GM12878 (cell line): ENCODE data around the gene LEP. TPM values are rescaled to one million over a fixed set of nuclear protein-coding genes. Genes with fewer than 3 reads are reported as not detected.

ENCODE experiments used
- ATAC-seq: fragments of 200-7000 bp; cut with Tn5 transposase; 3 replicates; pipeline ENCODE4 v1.9.1; 2020; ENCODE audit warnings: mild to moderate bottlenecking, moderate library complexity
- BruUV-seq: library from RNA; stranded (reverse); fragments of 400-500 nt; replicated peaks from 2 replicates; lab custom pipeline; 2021; lab: Mats Ljungman, UMichigan
- CTCF ChIA-PET: fragments of 300-600 bp; sonication (Branson Sonifier 250); formaldehyde crosslinking; extraction: SDS; loops from one replicate; lab custom pipeline; 2021; ENCODE audit warnings: inconsistent platforms; lab: Yijun Ruan, JAX
- POLR2A ChIA-PET: fragments of 350-600 bp; formaldehyde crosslinking; extraction: SDS; loops from one replicate; lab custom pipeline; 2021; ENCODE audit warnings: inconsistent platforms; lab: Charles Lee
- RAD21 ChIA-PET: fragments of 300-600 bp; sonication (Branson Sonifier 250); formaldehyde crosslinking; loops from one replicate; lab custom pipeline; 2023; ENCODE audit warnings: antibody characterized with exemption; ENCODE audit not compliant: unreplicated experiment; lab: Charles Lee
- SMC1A ChIA-PET: fragments of 300-600 bp; sonication (Branson Sonifier 250); formaldehyde crosslinking; loops from one replicate; lab custom pipeline; 2023; ENCODE audit not compliant: unreplicated experiment, uncharacterized antibody; lab: Charles Lee
- DNase-seq: peaks from one replicate; pipeline ENCODE4 v3.0.0-alpha.2; 2011; ENCODE audit warnings: low read depth, low spot score
- FAIRE-seq: peaks from 3 replicates; lab custom pipeline; 2011; peaks lifted over from hg19 to GRCh38; lab: Jason Lieb, UNC
- H2AFZ ChIP-seq: 2 replicates; pipeline ENCODE4 v1.6.0; 2011; ENCODE audit warnings: low read depth, low read length, control low read depth; ENCODE audit not compliant: control insufficient read depth
- H3K27ac ChIP-seq: 2 replicates; pipeline ENCODE4 v1.5.1; 2011; ENCODE audit warnings: control low read depth; ENCODE audit not compliant: control insufficient read depth, insufficient read depth
- H3K27me3 ChIP-seq, 2 experiments: replicated peaks in 1 of 2; 2 replicates each; pipeline versions ENCODE4 v1.6.0 to v1.6.1; 2011; ENCODE audit warnings: low read length in 1 of 2; ENCODE audit not compliant: control insufficient read depth in 2 of 2, insufficient read depth in 2 of 2
- H3K36me3 ChIP-seq, 2 experiments: 2 replicates each; pipeline ENCODE4 v1.5.1; 2011; ENCODE audit warnings: low read length in 1 of 2; ENCODE audit not compliant: control insufficient read depth in 2 of 2, insufficient read depth in 2 of 2
- H3K4me1 ChIP-seq: 2 replicates; pipeline ENCODE4 v1.6.1; 2011; ENCODE audit warnings: mild to moderate bottlenecking, low read length, moderate library complexity, mixed read lengths; ENCODE audit not compliant: control insufficient read depth, insufficient read depth
- H3K4me2 ChIP-seq: 2 replicates; pipeline ENCODE4 v1.6.0; 2011; ENCODE audit warnings: control low read depth; ENCODE audit not compliant: control insufficient read depth, insufficient read depth
- H3K4me3 ChIP-seq: fragments of 200-600 bp; sonication (generic); 2 replicates; pipeline ENCODE4 v1.5.1; 2016
- H3K79me2 ChIP-seq: 2 replicates; pipeline ENCODE4 v1.6.0; 2011; ENCODE audit warnings: low read length; ENCODE audit not compliant: control insufficient read depth, insufficient read depth
- H3K9ac ChIP-seq: 2 replicates; pipeline ENCODE4 v1.8.0; 2011; ENCODE audit warnings: low read length, control low read depth, mixed read lengths; ENCODE audit not compliant: control insufficient read depth, insufficient read depth
- H3K9me3 ChIP-seq: replicated peaks from 3 replicates; pipeline ENCODE4 v1.5.1; 2011; ENCODE audit warnings: mild to moderate bottlenecking, low read length; ENCODE audit not compliant: control insufficient read depth, insufficient read depth
- H4K20me1 ChIP-seq: 2 replicates; pipeline ENCODE4 v1.6.0; 2011; ENCODE audit not compliant: control insufficient read depth, insufficient read depth
- ATF2 ChIP-seq: IDR thresholded peaks from 2 replicates; pipeline ENCODE4 v1.6.1; 2012; ENCODE audit warnings: low read length, inconsistent platforms
- E2F8 ChIP-seq: fragments of 450-650 bp; IDR thresholded peaks from 2 replicates; pipeline ENCODE4 v1.6.1; 2018; ENCODE audit warnings: mild to moderate bottlenecking, low read depth, moderate library complexity; ENCODE audit not compliant: partially characterized antibody
- FOXM1 ChIP-seq: IDR thresholded peaks from 2 replicates; pipeline ENCODE4 v1.6.1; 2012; ENCODE audit warnings: low read depth, mild to moderate bottlenecking, inconsistent platforms, low read length, moderate library complexity
- KLF5 ChIP-seq: fragments of 450-650 bp; IDR thresholded peaks from 2 replicates; pipeline ENCODE4 v1.6.1; 2014; ENCODE audit warnings: mild to moderate bottlenecking; ENCODE audit not compliant: partially characterized antibody
- LARP7 ChIP-seq: fragments of 450-650 bp; IDR thresholded peaks from 2 replicates; pipeline ENCODE4 v1.6.1; 2017; ENCODE audit warnings: mild to moderate bottlenecking
- MEF2B ChIP-seq: fragments of 450-650 bp; IDR thresholded peaks from 2 replicates; pipeline ENCODE4 v1.6.1; 2018; ENCODE audit warnings: mild to moderate bottlenecking, moderate library complexity; ENCODE audit not compliant: partially characterized antibody, poor library complexity, severe bottlenecking
- NFXL1 ChIP-seq: fragments of 450-650 bp; IDR thresholded peaks from 2 replicates; pipeline ENCODE4 v1.6.1; 2017; ENCODE audit warnings: antibody characterized with exemption, mild to moderate bottlenecking, borderline replicate concordance
- RBBP5 ChIP-seq: fragments of 200-600 bp; sonication (generic); conservative IDR thresholded peaks from 2 replicates; pipeline ENCODE4 v1.6.1; 2016
- TCF12 ChIP-seq: IDR thresholded peaks from 2 replicates; pipeline ENCODE4 v1.6.1; 2011; ENCODE audit warnings: low read depth, mild to moderate bottlenecking, low read length
- ZSCAN29 ChIP-seq: fragments of 450-650 bp; IDR thresholded peaks from 2 replicates; pipeline ENCODE4 v1.6.1; 2017; ENCODE audit warnings: mild to moderate bottlenecking, moderate library complexity
- WGBS: methylation state at CpG from one replicate; pipeline ENCODE4 v1.1.6; 2016; ENCODE audit warnings: low lambda C conversion rate; ENCODE audit not compliant: insufficient replicate concordance, insufficient coverage; ENCODE audit errors: missing lambda C conversion rate; 5-methylcytosine and 5-hydroxymethylcytosine counted together
- in situ Hi-C: fragments of 300-500 bp; cut with MboI; formaldehyde crosslinking; loops from 9 replicates; pipeline ENCODE4 v1.14.3; 2018; ENCODE audit warnings: mixed read lengths
- intact Hi-C: fragments of 100-400 bp; cut with micrococcal nuclease; formaldehyde crosslinking; loops from one replicate; pipeline ENCODE4 v1.14.2; 2022; ENCODE audit not compliant: unreplicated experiment
- polyA plus RNA-seq, 11 experiments: library from polyadenylated mRNA; depleted of rRNA in 4 of 11; unstranded in 6 of 11; stranded (reverse) in 5 of 11; fragments of >200 nt; fragmentation: Nextera tagmentation in 4 of 11; fragmentation: Illumina TruSeq in 1 of 11; extraction: Ambion mirVana in 4 of 11; extraction: Trizol in 1 of 11; gene quantifications; 1 replicate in 1 of 11; 2 replicates in 10 of 11; pipeline versions ENCODE4 v1.2.1 to v1.2.3, GENCODE V29; 2011 to 2016; ENCODE audit warnings: inconsistent platforms in 2 of 11, missing spikeins in 2 of 11, low read depth in 1 of 11
- total RNA-seq, 4 experiments: library from RNA; depleted of rRNA in 3 of 4; stranded (reverse); fragments of >200 nt in 3 of 4; fragmentation: Illumina TruSeq in 1 of 4; extraction: Trizol in 1 of 4; gene quantifications; 2 replicates each; pipeline versions ENCODE4 v1.2.1 to v1.2.3, GENCODE V29; 2013 to 2021

Gene LEP
- total and polyA plus RNA-seq, 10 of the 15 experiments (the other 5 are each of a cell fraction or from before 2014, with no cell fraction given), result not detected

GRCh38 chr7:128270826-128271272 lies 29.8 kb downstream of the LEP start:
- no peaks in the 10 kb centered on the region for H4K20me1 ChIP-seq
- ATAC-seq, result no peak
- H3K79me2 ChIP-seq, result no peaks in the 10 kb centered on the region
- WGBS, result 73% methylated on average over 30 of the region's 31 CpGs
- ChIA-PET POLR2A (no interaction called here), SMC1A (no interaction called here), RAD21 (no interaction called here), CTCF (no interaction called here)
- BruUV-seq, result no TSS peak
- H3K9me3 ChIP-seq, result no peaks in the 10 kb centered on the region
- H3K36me3 ChIP-seq, result no peaks in the 10 kb centered on the region
- no peak overlapping the region for H3K27ac ChIP-seq
- no peak for FAIRE-seq
- no peak for DNase-seq
- no peak overlapping the region for H3K4me2 ChIP-seq
- peaks cover 0 to 2% of the 10 kb centered on the region in 2 experiments; a peak in 3 of 4 replicates for H3K27me3 ChIP-seq
- no peaks in the 10 kb centered on the region for H3K4me1 ChIP-seq
- intact Hi-C loops, result no loop called here
- H3K4me3 ChIP-seq, result no peak overlapping the region
- H3K9ac ChIP-seq, result no peak overlapping the region
- no peak overlapping the region for H2AFZ ChIP-seq
- in situ Hi-C loops, result no loop called here
- no peak for TF ChIP-seq KLF5
- TF ChIP-seq MEF2B, result no peak
- no peak for TF ChIP-seq LARP7

- Histone ChIP-seq H3K9ac (no peak overlapping the region), H3K79me2 (no peaks in the 10 kb centered on the region), H3K9me3 (no peaks in the 10 kb centered on the region), H3K27me3 (peaks cover 0 to 2% of the 10 kb centered on the region in 2 experiments; a peak in 3 of 4 replicates), H2AFZ (no peak overlapping the region), H4K20me1 (no peaks in the 10 kb centered on the region), H3K4me3 (no peak overlapping the region), H3K4me2 (no peak overlapping the region), H3K27ac (no peak overlapping the region), H3K36me3 (no peaks in the 10 kb centered on the region), H3K4me1 (no peaks in the 10 kb centered on the region)
- ChIA-PET CTCF (no interaction called here), RAD21 (no interaction called here), POLR2A (no interaction called here), SMC1A (no interaction called here)
- ATAC-seq (no peak), FAIRE-seq (no peak), DNase-seq (no peak)
- no peak for TF ChIP-seq E2F8
- TF ChIP-seq NFXL1, result no peak
- no peak for TF ChIP-seq RBBP5
- no peak for TF ChIP-seq TCF12
- TF ChIP-seq ATF2, result no peak
- TF ChIP-seq FOXM1, result no peak
- TF ChIP-seq ZSCAN29, result no peak
- intact Hi-C loops (no loop called here), in situ Hi-C loops (no loop called here)
- no TSS peak for BruUV-seq
- 47% methylated on average over 37 of the region's 37 CpGs for WGBS
Measured at GRCh38 chr7:128271471-128271941, 30.4 kb downstream of the LEP start.
